ENCODE results near the gene LRP1B. TPM values are rescaled to one million over a fixed set of nuclear protein-coding genes. Genes with fewer than 3 reads are reported as not detected.

The LRP1B gene
- total RNA-seq, 4 donors from 2014 or later: 3.6 to 10.1 (median 6.1) TPM

GRCh38 chr2:141058556-141058955 lies 1072.3 kb downstream of the LRP1B start:
- DNase-seq (ENCODE audit: low spot score): no peak
- ATAC-seq (ENCODE audit: low FRiP score): no peak
- TF ChIP-seq CTCF (IDR thresholded peaks at IDR 0.05): no peak

- no peak for TF ChIP-seq CTCF (IDR thresholded peaks at IDR 0.05)
- ATAC-seq (ENCODE audit: low FRiP score) (no peak), DNase-seq (ENCODE audit: low spot score) (no peak)
These were observed 1075.3 kb downstream of the LRP1B start for GRCh38 chr2:141055531-141055930.

GRCh38 chr2:141048951-141049350 lies 1081.9 kb downstream of the LRP1B start:
- ATAC-seq (ENCODE audit: low FRiP score) (no peak), DNase-seq (ENCODE audit: low spot score) (no peak)

GRCh38 chr2:141041281-141041680 lies 1089.5 kb downstream of the LRP1B start:
- ATAC-seq (ENCODE audit: low FRiP score) (no peak), DNase-seq (ENCODE audit: low spot score) (no peak)
- no peak for TF ChIP-seq CTCF (IDR thresholded peaks at IDR 0.05)

More at GRCh38 chr2:141048951-141049350, 1081.9 kb downstream of the LRP1B start:
- no peak for TF ChIP-seq CTCF (IDR thresholded peaks at IDR 0.05)

GRCh38 chr2:141038341-141038740 lies 1092.5 kb downstream of the LRP1B start:
- DNase-seq (ENCODE audit: low spot score) (no peak), ATAC-seq (ENCODE audit: low FRiP score) (no peak)
- no peak for TF ChIP-seq CTCF (IDR thresholded peaks at IDR 0.05)

- no peak for ATAC-seq (ENCODE audit: low FRiP score)
- no peak for TF ChIP-seq CTCF (IDR thresholded peaks at IDR 0.05)
- DNase-seq (ENCODE audit: low spot score): no peak
These were observed 1093.5 kb downstream of the LRP1B start for GRCh38 chr2:141037361-141037760.

- ATAC-seq (ENCODE audit: low FRiP score): no peak
- DNase-seq (ENCODE audit: low spot score): no peak
- no peak for TF ChIP-seq CTCF (IDR thresholded peaks at IDR 0.05)
These were observed 1094.9 kb downstream of the LRP1B start for GRCh38 chr2:141035846-141036420.

Measured in omental fat pad (tissue), 4 donors.